Mucosa of stomach (tissue), 1 donor: ENCODE data around the gene FHOD3.

Experiments
- H3K27me3 ChIP-seq: one replicate; pipeline ENCODE4 v1.7.0; 2013; ENCODE audit warnings: mild to moderate bottlenecking, low read length; ENCODE audit not compliant: control insufficient read depth, insufficient read depth
- H3K36me3 ChIP-seq: one replicate; pipeline ENCODE4 v1.7.0; 2013; ENCODE audit warnings: low read length; ENCODE audit not compliant: control insufficient read depth, insufficient read depth
- H3K4me1 ChIP-seq: one replicate; pipeline ENCODE4 v1.7.0; 2013; ENCODE audit warnings: mild to moderate bottlenecking, low read length; ENCODE audit not compliant: control insufficient read depth, insufficient read depth
- H3K4me3 ChIP-seq: one replicate; pipeline ENCODE4 v1.7.0; 2013; ENCODE audit warnings: low read length
- H3K9ac ChIP-seq: one replicate; pipeline ENCODE4 v1.7.0; 2013; ENCODE audit warnings: mild to moderate bottlenecking, low read length, moderate library complexity
- H3K9me3 ChIP-seq: one replicate; pipeline ENCODE4 v1.7.0; 2013; ENCODE audit warnings: mild to moderate bottlenecking, low read length, moderate library complexity; ENCODE audit not compliant: control insufficient read depth
- donor health status: Pancreatic carcinoma.

The FHOD3 gene

GRCh38 chr18:36592282-36592681 lies 294.8 kb downstream of the FHOD3 start:
- Histone ChIP-seq H3K9me3 (no peaks in the 10 kb centered on the region), H3K36me3 (no peaks in the 10 kb centered on the region), H3K4me1 (no peaks in the 10 kb centered on the region), H3K27me3 (no peaks in the 10 kb centered on the region), H3K4me3 (no peak overlapping the region), H3K9ac (no peak overlapping the region)

DNA sequence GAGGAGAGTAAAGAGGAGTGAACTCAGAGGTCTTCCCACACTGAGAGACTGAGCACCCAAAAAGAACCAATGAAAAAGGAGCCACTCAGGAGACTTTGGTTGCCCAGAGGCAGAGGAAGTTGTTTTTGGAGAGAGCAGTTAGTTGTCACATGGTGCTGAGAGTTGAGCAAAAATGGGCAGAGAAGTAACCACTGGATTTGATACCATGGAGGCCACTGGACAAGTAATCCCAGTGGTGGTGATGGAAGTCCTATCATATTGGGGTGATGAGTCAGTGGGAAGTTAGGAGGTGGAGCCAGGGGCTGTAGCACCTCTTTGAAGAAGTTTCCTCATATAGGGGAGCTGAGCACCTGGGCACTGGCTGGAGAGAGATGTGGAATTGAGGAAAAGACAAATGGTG lies 295.5 kb downstream of the FHOD3 start:
- Histone ChIP-seq H3K27me3 (no peaks in the 10 kb centered on the region), H3K4me3 (no peak overlapping the region), H3K4me1 (no peaks in the 10 kb centered on the region), H3K9me3 (no peaks in the 10 kb centered on the region), H3K36me3 (no peaks in the 10 kb centered on the region), H3K9ac (no peak overlapping the region)

DNA sequence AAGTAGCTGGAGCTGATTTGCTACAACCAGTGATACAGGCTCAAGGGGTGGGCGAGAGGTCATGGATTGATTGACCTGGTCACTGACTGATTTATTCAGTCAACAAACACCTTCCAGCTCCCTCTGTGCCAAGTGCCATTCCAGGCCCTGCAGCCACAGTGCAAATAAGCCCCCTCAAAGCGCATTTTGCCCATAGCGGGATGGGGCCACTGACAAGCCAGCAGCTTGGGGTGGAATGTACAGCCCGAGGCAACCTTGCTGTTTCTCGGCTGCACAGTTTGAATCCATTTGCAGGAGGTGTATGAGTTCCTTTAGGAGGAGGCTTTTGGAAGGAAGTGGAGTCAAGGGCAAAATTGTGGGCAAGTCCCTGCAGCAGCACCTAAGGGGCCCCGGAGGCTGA lies 296.1 kb downstream of the FHOD3 start:
- Histone ChIP-seq H3K4me1 (no peaks in the 10 kb centered on the region), H3K9me3 (no peaks in the 10 kb centered on the region), H3K36me3 (no peaks in the 10 kb centered on the region), H3K9ac (no peak overlapping the region), H3K4me3 (no peak overlapping the region), H3K27me3 (no peaks in the 10 kb centered on the region)

- no peaks in the 10 kb centered on the region for H3K9me3 ChIP-seq
- H3K36me3 ChIP-seq = no peaks in the 10 kb centered on the region
- H3K4me1 ChIP-seq = no peaks in the 10 kb centered on the region
- H3K4me3 ChIP-seq = no peak overlapping the region
- no peak overlapping the region for H3K9ac ChIP-seq
- H3K27me3 ChIP-seq = no peaks in the 10 kb centered on the region
Measured at GRCh38 chr18:36594621-36595020, 297.1 kb downstream of the FHOD3 start.

DNA sequence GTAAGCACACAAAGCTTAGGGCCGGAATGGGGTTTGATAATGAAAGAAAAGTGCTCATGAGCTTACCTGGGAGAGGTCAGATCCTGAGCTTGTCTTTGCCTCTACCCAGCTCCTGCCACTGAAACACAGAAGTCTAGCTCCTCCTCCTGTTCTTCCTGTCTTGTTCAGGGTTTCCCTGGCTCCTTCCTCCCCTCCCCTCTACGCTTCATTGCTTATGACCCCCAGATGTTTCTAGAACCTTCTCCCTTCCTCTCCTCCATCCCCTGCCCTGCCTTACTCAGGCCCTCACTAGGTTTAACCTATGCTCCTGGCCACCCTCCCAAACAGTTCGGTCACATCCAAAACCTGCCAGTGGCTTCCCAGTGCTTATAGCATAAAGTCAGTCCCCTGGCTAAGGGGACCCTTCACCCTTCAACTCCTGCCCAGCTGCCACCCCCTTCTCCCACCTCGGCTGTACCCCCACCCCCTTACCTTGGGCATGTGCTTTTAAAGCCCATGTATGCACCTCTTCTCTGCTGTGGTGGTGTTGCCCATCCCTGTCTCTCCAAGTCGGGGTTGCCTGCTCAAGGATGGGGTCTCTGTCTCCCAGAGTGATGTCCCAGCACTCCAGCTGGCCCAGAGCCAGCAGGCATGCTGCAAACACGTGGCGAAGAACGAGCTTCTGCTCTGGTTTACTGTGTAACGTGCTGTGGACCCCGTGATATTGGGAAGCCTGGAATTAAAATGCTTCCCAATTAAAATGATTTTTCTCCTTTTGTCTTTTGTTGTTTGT lies 297.7 kb downstream of the FHOD3 start:
- H3K36me3 ChIP-seq = no peaks in the 10 kb centered on the region
- no peaks in the 10 kb centered on the region for H3K27me3 ChIP-seq
- no peak overlapping the region for H3K4me3 ChIP-seq
- no peaks in the 10 kb centered on the region for H3K9me3 ChIP-seq
- H3K4me1 ChIP-seq = no peaks in the 10 kb centered on the region
- no peak overlapping the region for H3K9ac ChIP-seq

DNA sequence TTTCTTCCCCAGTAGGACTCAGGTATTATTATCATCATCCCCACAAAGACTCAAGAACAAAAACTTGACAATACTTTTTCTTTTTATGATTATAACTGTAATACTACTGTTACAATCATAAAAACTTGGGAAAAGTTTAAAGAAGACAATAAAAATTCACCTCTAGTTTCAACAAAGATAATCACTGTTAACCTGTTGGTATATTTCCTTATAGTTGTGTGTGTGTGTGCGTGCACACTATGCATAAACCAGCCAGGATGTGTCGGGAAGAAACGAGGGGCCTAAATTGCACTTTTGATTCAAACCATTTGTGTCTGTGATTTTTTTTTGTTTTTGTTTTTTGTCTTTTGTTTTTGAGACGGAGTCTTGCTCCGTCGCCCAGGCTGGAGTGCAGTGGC lies 298.3 kb downstream of the FHOD3 start:
- H3K36me3 ChIP-seq = no peaks in the 10 kb centered on the region
- no peak overlapping the region for H3K4me3 ChIP-seq
- no peaks in the 10 kb centered on the region for H3K4me1 ChIP-seq
- H3K9me3 ChIP-seq = no peaks in the 10 kb centered on the region
- no peaks in the 10 kb centered on the region for H3K27me3 ChIP-seq
- no peak overlapping the region for H3K9ac ChIP-seq

GRCh38 chr18:36597636-36598035 lies 300.1 kb downstream of the FHOD3 start:
- Histone ChIP-seq H3K4me1 (no peaks in the 10 kb centered on the region), H3K9ac (no peak overlapping the region)

GRCh38 chr18:36600548-36600947 lies 303.0 kb downstream of the FHOD3 start:
- Histone ChIP-seq H3K9ac (no peak overlapping the region), H3K9me3 (no peaks in the 10 kb centered on the region), H3K36me3 (no peaks in the 10 kb centered on the region)

More at GRCh38 chr18:36597636-36598035, 300.1 kb downstream of the FHOD3 start:
- H3K36me3 ChIP-seq = no peaks in the 10 kb centered on the region
- no peak overlapping the region for H3K4me3 ChIP-seq
- no peaks in the 10 kb centered on the region for H3K27me3 ChIP-seq
- H3K9me3 ChIP-seq = no peaks in the 10 kb centered on the region

DNA sequence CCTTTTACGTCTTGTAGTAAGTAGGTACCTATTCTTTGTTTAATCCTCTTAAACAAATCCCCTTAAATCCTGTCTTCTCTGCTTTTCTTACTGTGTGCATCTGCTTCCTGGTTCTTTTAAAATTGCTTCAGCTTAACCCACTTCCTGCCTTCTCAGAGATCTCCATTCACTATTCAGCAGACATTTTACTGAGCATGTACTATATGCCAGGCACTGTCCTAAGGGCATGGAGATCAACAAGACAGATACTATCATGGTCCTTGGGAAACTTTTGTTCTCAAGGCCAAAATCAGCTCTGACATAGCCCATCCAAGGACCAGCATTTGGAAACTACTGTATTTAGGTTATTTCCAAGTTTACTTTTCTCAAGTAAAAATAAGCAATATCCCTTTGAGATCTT lies 303.8 kb downstream of the FHOD3 start:
- Histone ChIP-seq H3K9ac (no peak overlapping the region), H3K36me3 (no peaks in the 10 kb centered on the region), H3K9me3 (no peaks in the 10 kb centered on the region), H3K4me1 (no peaks in the 10 kb centered on the region), H3K27me3 (no peaks in the 10 kb centered on the region), H3K4me3 (no peak overlapping the region)

More at GRCh38 chr18:36600548-36600947, 303.0 kb downstream of the FHOD3 start:
- Histone ChIP-seq H3K27me3 (no peaks in the 10 kb centered on the region), H3K4me1 (no peaks in the 10 kb centered on the region), H3K4me3 (no peak overlapping the region)

DNA sequence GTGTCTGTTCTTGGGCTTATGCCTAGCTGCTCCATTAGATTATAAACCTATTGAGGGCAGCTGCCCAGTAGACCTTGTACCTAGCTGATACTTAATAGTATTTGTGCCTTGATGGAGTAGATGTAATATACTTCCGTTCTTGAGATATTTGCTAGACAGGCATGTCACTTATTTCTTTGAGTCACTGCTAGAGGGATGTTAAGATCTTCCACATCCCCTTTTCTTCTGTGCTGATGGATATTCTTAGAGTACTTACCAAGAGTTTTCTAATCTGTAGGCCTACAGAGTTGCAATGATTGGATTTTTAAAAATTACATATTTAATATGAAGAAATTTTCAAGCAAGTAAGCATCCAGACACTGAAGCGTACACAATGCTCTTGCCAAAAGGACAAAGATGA lies 304.6 kb downstream of the FHOD3 start:
- no peak overlapping the region for H3K4me3 ChIP-seq
- H3K9ac ChIP-seq = no peak overlapping the region
- no peaks in the 10 kb centered on the region for H3K36me3 ChIP-seq
- H3K9me3 ChIP-seq = no peaks in the 10 kb centered on the region
- no peaks in the 10 kb centered on the region for H3K4me1 ChIP-seq
- no peaks in the 10 kb centered on the region for H3K27me3 ChIP-seq

DNA sequence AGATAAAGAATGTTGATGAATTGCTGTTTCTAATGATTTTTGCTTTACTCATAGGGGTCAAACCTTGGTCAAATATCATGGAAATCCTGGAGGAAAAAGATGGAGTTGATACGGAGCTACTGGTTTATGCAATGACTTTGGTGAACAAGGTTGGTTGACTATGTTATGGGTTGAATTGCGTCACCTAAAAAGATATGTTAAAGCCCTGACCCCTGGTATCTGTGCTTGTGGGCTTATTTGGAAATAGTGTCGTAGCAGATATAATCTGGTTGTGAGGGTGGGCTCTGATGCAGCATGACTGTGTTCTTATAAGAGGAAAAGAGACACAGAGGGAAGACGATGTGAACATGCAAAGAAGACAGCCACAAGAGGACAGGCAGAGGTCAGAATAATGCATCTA lies 305.1 kb downstream of the FHOD3 start:
- H3K27me3 ChIP-seq = no peaks in the 10 kb centered on the region
- H3K36me3 ChIP-seq = no peaks in the 10 kb centered on the region
- H3K4me1 ChIP-seq = no peaks in the 10 kb centered on the region

GRCh38 chr18:36608107-36608506 lies 310.6 kb downstream of the FHOD3 start:
- Histone ChIP-seq H3K9ac (no peak overlapping the region), H3K4me1 (no peaks in the 10 kb centered on the region), H3K27me3 (no peaks in the 10 kb centered on the region), H3K36me3 (no peaks in the 10 kb centered on the region), H3K4me3 (no peak overlapping the region), H3K9me3 (no peaks in the 10 kb centered on the region)

More for the DNA sequence above, 305.1 kb downstream of the FHOD3 start:
- H3K4me3 ChIP-seq = no peak overlapping the region
- H3K9ac ChIP-seq = no peak overlapping the region
- H3K9me3 ChIP-seq = no peaks in the 10 kb centered on the region

DNA sequence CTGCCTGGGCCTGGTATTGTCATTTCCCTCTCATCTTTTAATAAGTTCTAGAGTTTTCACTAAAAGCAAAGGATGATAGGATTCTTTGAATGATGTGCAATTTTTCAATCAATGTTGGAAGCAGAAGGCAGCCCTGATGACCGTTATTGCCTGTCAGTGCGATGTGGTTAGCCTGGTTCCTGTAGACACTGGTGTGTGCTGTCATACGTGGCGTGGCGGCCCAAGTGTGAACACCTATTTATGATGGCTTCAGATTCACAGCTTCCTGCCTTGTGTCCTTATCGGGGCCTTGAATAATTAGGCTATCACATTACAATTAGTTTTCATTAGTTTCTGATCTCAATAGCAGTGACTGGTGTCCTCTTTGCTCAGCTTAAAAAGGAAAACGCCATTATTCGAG lies 312.7 kb downstream of the FHOD3 start:
- H3K9me3 ChIP-seq = no peaks in the 10 kb centered on the region
- H3K4me3 ChIP-seq = no peak overlapping the region
- no peaks in the 10 kb centered on the region for H3K36me3 ChIP-seq
- H3K9ac ChIP-seq = no peak overlapping the region
- H3K4me1 ChIP-seq = no peaks in the 10 kb centered on the region
- H3K27me3 ChIP-seq = no peaks in the 10 kb centered on the region
